Pancreas (tissue), 10 donors: ENCODE results near the gene LRRC49. TPM values are rescaled to one million over a fixed set of nuclear protein-coding genes. Genes with fewer than 3 reads are reported as not detected.

Experiments
- ATAC-seq, 4 donors: fragments of 200-7000 bp; cut with Tn5 transposase; one replicate each; pipeline versions ENCODE4 v1.8.0 to v1.9.1; 2020; ENCODE audit warnings: mild to moderate bottlenecking in 4 of 4, moderate library complexity in 4 of 4
- DNase-seq, 6 donors: peaks; one replicate each; pipeline ENCODE4 v3.0.0-alpha.2; 2020
- FAIRE-seq: peaks from 2 replicates; lab custom pipeline; 2012; peaks lifted over from hg19 to GRCh38; lab: Jason Lieb, UNC
- H3K27ac ChIP-seq, 4 donors: fragments of 200-600 bp; sonication (generic); 1 replicate in 3 of 4; 2 replicates in 1 of 4; pipeline versions ENCODE4 v1.5.0 to v1.8.0; 2020
- H3K27me3 ChIP-seq, 4 donors: fragments of 200-600 bp; one replicate each; pipeline ENCODE4 v1.8.0; 2021
- H3K36me3 ChIP-seq, 3 donors: fragments of 200-600 bp; sonication (generic) in 1 of 3; one replicate each; pipeline versions ENCODE4 v1.5.0 to v1.8.0; 2020 to 2021
- H3K4me1 ChIP-seq, 3 donors: fragments of 200-600 bp; one replicate each; pipeline ENCODE4 v1.8.0; 2021
- H3K4me3 ChIP-seq, 4 donors: fragments of 200-600 bp; sonication (generic) in 2 of 4; one replicate each; pipeline versions ENCODE4 v1.5.0 to v1.8.0; 2020 to 2021
- H3K9me3 ChIP-seq, 4 donors: fragments of 200-600 bp; one replicate each; pipeline ENCODE4 v1.8.0; 2021
- CTCF ChIP-seq, 4 donors: fragments of 200-600 bp; sonication (generic) in 3 of 4; IDR thresholded peaks; one replicate each; pipeline versions ENCODE4 v1.5.0 to v1.8.0; 2021; ENCODE audit warnings: antibody characterized with exemption in 4 of 4
- WGBS, 2 donors: extraction: QIAGEN DNeasy Blood & Tissue Kit; methylation state at CpG; one replicate each; pipeline ENCODE4 v1.1.7; 2013; 5-methylcytosine and 5-hydroxymethylcytosine counted together
- intact Hi-C, 3 donors: fragments of 100-400 bp; cut with DNase I; formaldehyde crosslinking; loops; one replicate each; pipeline versions ENCODE4 v1.11.1 to v1.14.2; 2022
- polyA plus RNA-seq, 2 donors: library from polyadenylated mRNA; stranded (reverse); fragments of 200-250 nt; gene quantifications; one replicate each; pipeline ENCODE4 v1.2.3, GENCODE V29; 2013
- total RNA-seq, 6 donors: library from RNA; stranded (reverse); fragmentation: NEBNext Ultra II Directional in 4 of 6; extraction: Animal tissue kit (Norgen Biotek cat#: 25700) in 4 of 6; gene quantifications; one replicate each; pipeline versions ENCODE4 v1.2.1 to v1.2.4, GENCODE V29; 2021 to 2023
- donor health status: healthy with polysubstance abuse.
- donor health status: DM: no; HTN: no; CAD: no; lungs with moderate emphysema.
- donor health status: DM: no; HTN: no; CAD: no.
- donor health status: control.
- donor health status: control.
- donor health status: Bipolar disorder and iron deficiency.
- donor health status: DM: yes; HTN: yes; CAD: no.
- donor health status: DM: no; HTN: no; CAD: no.
- donor health status: DM: no; HTN: no; CAD: no.
- donor health status: DM: yes; HTN: yes; CAD: no.

Gene LRRC49
- total and polyA plus RNA-seq, 8 donors = 1.7 to 6.4 (median 4.0) TPM

DNA sequence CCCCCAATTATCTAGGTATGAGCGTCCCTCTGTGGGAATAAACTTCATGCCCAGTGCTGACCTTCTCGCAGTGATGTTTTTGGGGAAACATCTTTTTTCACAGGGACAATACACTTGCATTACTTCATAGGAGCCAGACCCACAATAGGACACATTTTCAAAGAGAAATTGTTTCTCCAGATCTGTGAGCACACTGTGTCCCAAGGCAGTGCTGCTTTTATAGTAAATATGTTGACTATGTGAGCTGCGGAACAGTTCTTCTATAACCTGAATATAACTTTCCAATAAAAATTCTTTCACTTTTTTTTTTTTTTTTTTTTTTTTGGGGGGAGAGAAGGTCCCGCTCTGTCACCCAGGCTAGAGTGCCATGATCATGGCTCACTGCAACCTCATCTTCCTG, 205.3 kb downstream of the LRRC49 start:
- TF ChIP-seq CTCF (IDR thresholded peaks at IDR 0.05) = no peak
- Histone ChIP-seq H3K4me1 (no peaks in the 10 kb centered on the region), H3K27ac (no peak overlapping the region), H3K4me3 (no peak overlapping the region), H3K36me3 (no peaks in the 10 kb centered on the region), H3K27me3 (no peaks in the 10 kb centered on the region), H3K9me3 (no peaks in the 10 kb centered on the region)
- intact Hi-C loops = no loop called here
- no peak for ATAC-seq
- FAIRE-seq = no peak
- 75 to 84% methylated on average over 4 of the region's 4 CpGs for WGBS, 2 donors
- no peak for DNase-seq

DNA sequence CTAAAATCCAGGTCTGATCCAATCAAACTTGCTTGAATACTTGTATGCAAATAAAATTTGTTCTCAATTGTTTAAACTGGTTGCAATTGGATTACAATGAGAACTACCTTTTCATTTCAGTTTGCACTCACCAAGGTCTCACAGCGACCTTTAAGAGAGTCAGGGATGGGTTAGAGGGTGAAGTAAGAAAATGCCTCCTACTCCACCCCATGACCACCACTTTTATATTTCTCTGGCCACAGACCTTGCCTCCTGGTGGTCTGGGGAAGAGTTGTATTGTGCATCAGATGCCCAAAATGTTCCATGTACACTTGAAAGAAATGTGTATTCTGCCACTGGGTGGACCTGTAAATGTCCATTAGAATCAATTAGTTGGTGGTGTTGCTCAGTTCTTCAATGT, 206.3 kb downstream of the LRRC49 start:
- TF ChIP-seq CTCF (IDR thresholded peaks at IDR 0.05) = no peak
- no peak for DNase-seq
- Histone ChIP-seq H3K4me1 (no peaks in the 10 kb centered on the region), H3K36me3 (no peaks in the 10 kb centered on the region), H3K27me3 (no peaks in the 10 kb centered on the region), H3K9me3 (no peaks in the 10 kb centered on the region), H3K4me3 (no peak overlapping the region), H3K27ac (no peak overlapping the region)
- WGBS, 2 donors = 62 to 76% methylated on average over 1 of the region's 1 CpG
- no peak for FAIRE-seq
- ATAC-seq = no peak
- intact Hi-C loops = no loop called here

Other genes starting within 250 kb of the LRRC49 start
- gene UACA, start 129.3 kb upstream of the LRRC49 start, total RNA-seq = 10 to 100 TPM; 15.4 to 29.5 (median 19.7) TPM
- 10 to 100 TPM; 24.0 to 39.5 TPM for gene UACA, start 129.3 kb upstream of the LRRC49 start, polyA plus RNA-seq
- 1 to 10 TPM; 5.9 to 9.7 (median 7.6) TPM for gene LARP6, start 38.7 kb upstream of the LRRC49 start, total RNA-seq
- 10 to 100 TPM in 1 of 2 donors, 1 to 10 TPM in 1; 9.9 to 10.3 TPM for gene LARP6, start 38.7 kb upstream of the LRRC49 start, polyA plus RNA-seq
- 1 to 10 TPM in 1 of 6 donors, under 1 TPM in 5; 0.43 to 1.3 (median 0.78) TPM for gene THAP10, start 393 bp upstream of the LRRC49 start, total RNA-seq
- 1 to 10 TPM in 1 of 2 donors, under 1 TPM in 1; 0.87 to 2.6 TPM for gene THAP10, start 393 bp upstream of the LRRC49 start, polyA plus RNA-seq
- 10 to 100 TPM in 5 of 6 donors, 1 to 10 TPM in 1; 6.0 to 17.8 (median 14.2) TPM for gene THSD4, start 222.6 kb downstream of the LRRC49 start, total RNA-seq
- gene THSD4, start 222.6 kb downstream of the LRRC49 start, polyA plus RNA-seq = 1 to 10 TPM; 7.8 to 9.0 TPM